GM15510 (cell line): Measurements from ENCODE around the gene DAND5.

Source experiments
- POLR2A ChIP-seq: IDR thresholded peaks from 3 replicates; pipeline ENCODE4 v1.6.1; 2011; ENCODE audit warnings: borderline replicate concordance; ENCODE audit not compliant: insufficient read length; ENCODE audit errors: extremely low read depth

Gene DAND5

GRCh38 chr19:13008926-13009787 is 39.8 kb downstream of the DAND5 start:
- no peak for TF ChIP-seq POLR2A

GRCh38 chr19:13010038-13010991 is 40.9 kb downstream of the DAND5 start:
- no peak for TF ChIP-seq POLR2A

GRCh38 chr19:13010992-13011652 is 41.7 kb downstream of the DAND5 start:
- TF ChIP-seq POLR2A = no peak

GRCh38 chr19:13011653-13012389 is 42.4 kb downstream of the DAND5 start:
- no peak for TF ChIP-seq POLR2A

DNA sequence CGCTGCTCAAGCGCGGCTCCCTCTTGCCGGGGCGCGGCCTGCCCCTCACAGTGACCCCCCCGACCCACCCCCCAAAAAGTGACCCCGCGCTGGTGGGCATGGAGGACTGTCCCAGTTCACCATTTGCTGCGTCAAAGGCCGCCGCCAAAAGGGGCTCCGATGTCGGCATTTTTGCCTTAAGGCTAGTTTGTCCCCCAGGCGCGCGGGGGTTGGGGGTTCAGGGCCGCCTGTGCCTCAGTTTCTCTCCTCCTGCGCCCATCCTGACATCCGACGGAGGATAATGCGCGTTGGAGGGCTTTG is 43.0 kb downstream of the DAND5 start:
- TF ChIP-seq POLR2A = no peak

GRCh38 chr19:13012690-13013608 is 43.6 kb downstream of the DAND5 start:
- TF ChIP-seq POLR2A = no peak

DNA sequence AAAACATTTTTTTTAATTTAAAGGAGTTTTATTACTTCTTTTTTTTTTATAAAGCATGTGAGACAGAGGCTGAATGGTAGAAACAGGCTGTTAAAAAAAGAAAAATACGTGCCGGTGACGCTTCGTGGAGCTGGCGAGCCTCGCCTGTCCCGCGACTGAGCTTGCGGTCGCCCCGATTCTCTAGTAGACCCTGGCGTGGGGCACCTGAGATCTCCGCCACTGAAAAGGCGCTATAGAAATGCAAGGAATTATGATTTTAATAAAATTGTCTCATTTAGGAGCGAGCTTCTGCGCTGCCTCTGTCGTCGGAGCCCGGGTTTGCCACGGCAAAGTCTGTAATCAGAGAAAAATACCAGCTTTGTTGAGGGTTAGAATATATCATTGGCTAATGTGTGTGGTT is 44.3 kb downstream of the DAND5 start:
- TF ChIP-seq POLR2A = no peak

DNA sequence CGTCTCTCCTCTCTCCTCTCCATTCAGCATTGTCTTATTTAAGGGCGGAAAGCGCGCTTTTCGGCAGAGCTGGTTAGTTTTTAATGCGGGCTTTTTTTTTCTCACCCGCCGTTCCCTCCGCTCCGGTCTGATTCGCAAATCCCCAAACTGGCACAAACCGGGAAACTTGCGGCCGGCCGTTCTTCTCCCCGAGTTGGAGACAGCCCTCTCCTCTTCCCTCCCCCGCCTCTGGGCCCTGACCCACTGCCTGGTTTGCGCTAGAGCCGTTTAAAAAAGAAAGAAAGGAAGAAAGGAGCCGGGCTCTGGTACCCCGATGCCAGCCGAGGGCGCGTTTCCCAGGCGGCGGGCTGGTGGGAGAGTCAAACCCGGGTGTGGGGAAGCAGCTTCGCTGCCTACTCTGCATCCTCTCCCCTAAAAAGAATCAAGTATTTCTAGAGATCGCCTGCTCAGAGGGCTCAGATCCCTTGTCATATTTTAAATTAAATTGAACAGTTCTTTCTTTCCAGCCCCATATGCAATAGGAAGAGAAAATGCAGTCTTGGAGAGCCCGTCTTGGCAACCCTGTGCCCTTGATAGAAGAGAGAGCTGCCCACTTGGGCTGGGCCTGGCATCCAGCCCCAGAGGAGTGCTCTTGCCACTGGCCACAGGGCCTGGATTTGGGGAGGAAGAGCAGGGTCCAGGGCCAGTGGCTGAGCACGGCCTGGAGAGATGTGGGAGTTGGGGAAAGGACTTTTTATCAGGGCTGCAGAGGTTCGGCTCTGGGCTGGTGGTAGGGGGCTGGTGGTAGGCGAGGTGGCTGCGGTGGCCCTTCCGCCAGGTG is 44.9 kb downstream of the DAND5 start:
- no peak for TF ChIP-seq POLR2A

DNA sequence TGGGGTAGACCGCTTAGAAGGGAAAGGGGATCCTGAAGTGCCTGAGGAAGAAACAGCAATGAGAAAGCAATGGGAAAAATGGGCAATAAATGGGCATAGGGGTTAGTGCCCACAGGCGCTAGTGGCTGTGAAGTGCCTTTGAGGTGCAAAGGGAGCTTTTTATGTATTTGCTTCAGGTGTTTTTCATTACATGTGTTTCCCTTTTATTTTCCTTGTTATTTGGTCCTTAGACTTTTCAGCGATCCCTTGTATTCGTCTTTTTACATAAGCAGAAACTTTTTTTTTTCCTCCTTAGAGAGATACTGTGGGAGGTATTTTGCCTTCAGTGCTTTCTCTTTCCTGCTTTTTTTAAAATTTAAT is 45.5 kb downstream of the DAND5 start:
- TF ChIP-seq POLR2A = no peak

DNA sequence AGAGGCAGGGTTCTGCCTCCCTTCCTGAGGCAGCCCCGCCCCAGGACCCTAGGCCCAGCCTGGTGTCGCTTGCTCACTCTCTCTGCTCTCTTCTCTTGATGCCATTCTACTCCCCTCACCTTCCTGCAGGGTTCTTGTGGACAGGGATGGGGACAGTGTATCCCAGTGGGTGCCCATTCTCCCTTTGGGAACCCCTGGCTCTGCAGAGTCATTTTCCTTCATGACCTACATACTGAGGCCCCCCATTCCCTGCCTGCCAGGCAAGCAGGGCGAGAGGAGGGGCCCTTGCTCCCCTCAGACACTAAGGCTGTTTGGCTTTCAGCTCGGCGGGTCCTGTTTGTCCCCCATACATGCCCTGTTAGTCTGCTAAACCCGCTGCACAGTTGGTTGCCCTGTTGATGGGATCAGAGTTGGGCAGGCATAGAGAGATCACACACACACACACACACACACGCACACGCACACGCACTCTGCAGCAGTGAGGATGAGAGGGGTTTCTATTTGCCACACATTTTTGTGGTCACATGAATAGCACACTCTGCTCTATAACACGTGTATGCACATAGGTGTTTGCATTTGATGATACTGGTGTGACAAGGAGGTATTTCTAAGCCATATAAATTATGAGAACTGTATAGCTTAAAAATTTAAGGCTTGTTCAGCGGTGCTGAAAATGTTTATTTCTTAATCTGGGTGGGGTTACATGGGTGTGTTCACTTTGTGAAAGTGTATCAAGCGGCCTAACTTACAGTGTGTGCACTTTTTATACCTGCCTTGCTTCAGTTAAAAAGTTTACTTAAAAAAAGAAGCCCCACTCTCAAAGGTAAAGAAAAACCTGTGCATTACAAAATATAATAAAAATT is 46.2 kb downstream of the DAND5 start:
- TF ChIP-seq POLR2A = no peak

GRCh38 chr19:13016245-13016627 is 46.9 kb downstream of the DAND5 start:
- TF ChIP-seq POLR2A = no peak
